NCI-H345 (cell line): ENCODE measurements around the gene S1PR5.

Experiments used
- DNase-seq: peaks from one replicate; lab custom pipeline; 2025; lab: John Stamatoyannopoulos, UW

Gene S1PR5

GRCh38 chr19:10516064-10516385 lies 1.2 kb downstream of the S1PR5 start:
- DNase-seq = no peak

GRCh38 chr19:10514211-10515145 lies 2.8 kb downstream of the S1PR5 start:
- DNase-seq = no peak

GRCh38 chr19:10513223-10513622 lies 4.0 kb downstream of the S1PR5 start:
- no peak for DNase-seq

- no peak for DNase-seq
Measured at GRCh38 chr19:10510301-10510802, 6.9 kb downstream of the S1PR5 start.

- no peak for DNase-seq
Measured at GRCh38 chr19:10508707-10509106, 8.5 kb downstream of the S1PR5 start.

GRCh38 chr19:10508036-10508435 lies 9.2 kb downstream of the S1PR5 start:
- DNase-seq = no peak

GRCh38 chr19:10505583-10506229 lies 11.5 kb downstream of the S1PR5 start:
- peak; percentile 43 for DNase-seq

- DNase-seq = peak; percentile 29
Measured at GRCh38 chr19:10503002-10503789, 14.1 kb downstream of the S1PR5 start, which contains the start of gene KEAP1. KEAP1 (minus strand) TSS chr19:10503356; CDS start chr19:10500033, 3,323 bp downstream.

- DNase-seq = peak; percentile 90
Measured at GRCh38 chr19:10502524-10503001, 14.7 kb downstream of the S1PR5 start.

- peak; percentile 62 for DNase-seq
Measured at GRCh38 chr19:10501971-10502523, 15.2 kb downstream of the S1PR5 start.

- no peak for DNase-seq
Measured at GRCh38 chr19:10500247-10500592, 17.0 kb downstream of the S1PR5 start.

GRCh38 chr19:10499550-10500246 lies 17.5 kb downstream of the S1PR5 start:
- no peak for DNase-seq

- no peak for DNase-seq
Measured at GRCh38 chr19:10497371-10497770, 19.9 kb downstream of the S1PR5 start.

- no peak for DNase-seq
Measured at GRCh38 chr19:10491472-10492047, 25.7 kb downstream of the S1PR5 start.

- DNase-seq = no peak
Measured at GRCh38 chr19:10486551-10486950, 30.7 kb downstream of the S1PR5 start.

- peak; percentile 42 for DNase-seq
Measured at GRCh38 chr19:10478903-10479384, 38.3 kb downstream of the S1PR5 start.

GRCh38 chr19:10478476-10478875 lies 38.8 kb downstream of the S1PR5 start:
- no peak for DNase-seq

- DNase-seq = no peak
Measured at GRCh38 chr19:10474962-10475451, 42.2 kb downstream of the S1PR5 start.

- no peak for DNase-seq
Measured at GRCh38 chr19:10473192-10473591, 44.1 kb downstream of the S1PR5 start.

GRCh38 chr19:10471909-10472308 lies 45.3 kb downstream of the S1PR5 start:
- peak; percentile 36 for DNase-seq

GRCh38 chr19:10468133-10468532 lies 49.1 kb downstream of the S1PR5 start:
- DNase-seq = no peak
